H54 (cell line): ENCODE data around the gene NRP2.

Experiments used
- DNase-seq: peaks from one replicate; pipeline ENCODE4 v3.0.0; 2011; ENCODE audit warnings: low spot score, mixed read lengths; ENCODE audit not compliant: insufficient read length
- FAIRE-seq: peaks from 3 replicates; lab custom pipeline; 2011; peaks lifted over from hg19 to GRCh38; lab: Jason Lieb, UNC
- POLR2A ChIP-seq: IDR thresholded peaks from 2 replicates; pipeline ENCODE4 v1.6.1; 2011; ENCODE audit warnings: low read depth, mild to moderate bottlenecking, low read length

Gene NRP2

DNA sequence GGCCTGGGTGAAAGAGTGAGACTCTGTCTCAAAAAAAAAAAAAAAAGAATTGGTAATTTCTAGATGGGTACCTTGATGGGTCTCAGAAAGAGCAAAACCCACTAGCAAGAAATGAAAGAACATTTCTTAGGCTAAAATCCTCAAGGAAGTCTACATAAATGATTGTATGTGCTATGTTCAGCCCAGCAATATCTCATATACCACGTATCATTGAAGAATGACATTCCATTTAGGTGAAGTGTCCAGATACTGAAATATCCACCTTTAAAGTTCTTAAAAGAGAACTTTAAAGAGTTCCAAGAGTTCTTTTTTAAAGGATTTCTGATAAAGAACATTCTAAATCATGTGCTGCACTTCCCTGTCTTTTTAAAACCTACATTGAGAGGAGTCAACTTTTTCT is 19.2 kb downstream of the NRP2 start:
- FAIRE-seq (no peak), DNase-seq (no peak)
- TF ChIP-seq POLR2A = no peak

DNA sequence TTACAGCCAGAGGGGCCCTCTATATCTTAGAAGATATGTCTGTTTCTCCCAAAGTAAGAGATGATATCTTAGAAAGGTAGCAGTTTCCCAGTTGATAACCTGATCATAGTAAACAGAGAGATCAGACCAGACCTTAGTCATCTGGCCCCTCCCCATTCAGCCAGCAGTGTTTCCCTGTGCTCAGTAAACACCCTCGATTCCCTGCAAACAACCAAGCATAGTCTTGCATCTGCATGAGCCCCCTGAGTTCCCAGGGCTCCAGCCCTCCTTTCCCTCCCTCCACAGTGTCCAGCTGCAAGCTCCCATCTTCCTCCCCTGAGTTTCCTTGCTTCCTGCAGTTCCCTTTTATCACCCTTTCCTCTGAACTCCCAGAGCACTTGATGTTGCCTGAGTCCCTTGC is 20.3 kb downstream of the NRP2 start:
- no peak for DNase-seq
- TF ChIP-seq POLR2A = no peak
- FAIRE-seq = no peak

- DNase-seq (no peak), FAIRE-seq (no peak)
- no peak for TF ChIP-seq POLR2A
Measured at GRCh38 chr2:205703471-205704126, 21.3 kb downstream of the NRP2 start.

DNA sequence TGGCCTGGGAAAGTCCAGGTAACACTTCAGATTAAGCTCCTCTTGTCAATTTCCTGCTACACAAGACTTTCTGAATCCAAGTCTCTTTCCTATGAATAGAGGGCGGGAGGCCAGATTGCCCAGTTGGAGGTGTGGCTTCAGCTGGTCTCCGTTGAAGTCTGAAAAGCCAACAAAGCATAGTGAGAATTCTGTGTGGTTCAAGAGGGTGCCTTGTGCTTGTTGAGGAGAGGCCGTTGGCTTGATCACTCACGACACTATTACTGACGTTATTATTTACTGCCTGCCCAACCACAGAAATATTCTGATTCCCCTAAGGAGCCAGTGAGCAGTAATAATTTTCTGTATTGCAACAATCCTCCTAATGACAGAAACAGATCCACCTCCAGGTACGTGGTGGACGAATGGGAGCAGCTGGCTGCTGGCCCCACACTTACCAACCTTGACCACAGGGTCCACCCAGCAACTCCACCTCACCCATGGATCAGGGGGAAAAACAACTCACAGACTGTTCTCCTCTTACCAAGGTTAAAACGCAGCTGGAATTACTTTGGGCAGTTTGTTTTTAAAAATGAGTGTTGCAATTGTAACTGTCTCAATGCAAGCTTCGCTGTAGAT is 21.9 kb downstream of the NRP2 start:
- no peak for FAIRE-seq
- no peak for TF ChIP-seq POLR2A
- DNase-seq = no peak

DNA sequence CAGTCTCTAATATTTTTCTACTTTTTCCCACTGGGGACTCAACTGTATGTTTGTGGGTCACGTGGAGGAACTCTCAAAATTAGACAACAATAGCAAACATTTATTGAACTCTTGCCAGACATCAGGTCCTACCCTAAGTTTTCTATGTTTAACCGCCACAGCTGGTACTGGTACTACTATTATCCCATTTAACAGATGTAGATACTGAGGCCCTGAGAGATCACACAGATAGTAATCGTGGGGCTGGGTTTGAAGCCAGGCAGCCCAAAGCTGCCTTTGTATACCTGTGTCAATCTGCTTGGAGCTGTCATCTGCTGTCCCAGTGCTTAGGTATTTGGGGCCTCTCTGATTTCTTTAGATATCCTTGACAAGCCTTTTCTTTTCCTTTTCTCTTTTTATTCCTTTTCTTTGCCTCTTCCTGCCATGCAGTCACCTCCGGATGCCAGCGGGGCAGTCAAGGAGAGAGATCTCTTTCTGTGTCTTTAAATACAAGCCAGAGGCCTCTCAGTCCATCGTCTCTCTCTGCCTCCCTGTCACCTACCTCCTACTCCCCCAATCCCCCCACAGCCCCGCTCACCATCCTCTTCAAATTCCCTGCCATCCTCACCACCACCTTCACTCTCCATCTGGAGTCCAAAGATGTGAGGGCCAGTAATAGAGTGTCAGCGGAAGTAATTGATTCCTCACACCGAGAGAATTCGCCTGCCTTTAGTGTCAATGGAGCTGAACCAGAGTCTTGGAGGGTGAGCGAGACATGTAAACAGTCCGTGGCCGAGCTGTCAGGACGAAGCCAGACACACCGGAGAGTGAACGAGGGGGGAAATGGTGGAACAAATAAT is 23.4 kb downstream of the NRP2 start:
- FAIRE-seq (no peak), DNase-seq (no peak)
- no peak for TF ChIP-seq POLR2A

DNA sequence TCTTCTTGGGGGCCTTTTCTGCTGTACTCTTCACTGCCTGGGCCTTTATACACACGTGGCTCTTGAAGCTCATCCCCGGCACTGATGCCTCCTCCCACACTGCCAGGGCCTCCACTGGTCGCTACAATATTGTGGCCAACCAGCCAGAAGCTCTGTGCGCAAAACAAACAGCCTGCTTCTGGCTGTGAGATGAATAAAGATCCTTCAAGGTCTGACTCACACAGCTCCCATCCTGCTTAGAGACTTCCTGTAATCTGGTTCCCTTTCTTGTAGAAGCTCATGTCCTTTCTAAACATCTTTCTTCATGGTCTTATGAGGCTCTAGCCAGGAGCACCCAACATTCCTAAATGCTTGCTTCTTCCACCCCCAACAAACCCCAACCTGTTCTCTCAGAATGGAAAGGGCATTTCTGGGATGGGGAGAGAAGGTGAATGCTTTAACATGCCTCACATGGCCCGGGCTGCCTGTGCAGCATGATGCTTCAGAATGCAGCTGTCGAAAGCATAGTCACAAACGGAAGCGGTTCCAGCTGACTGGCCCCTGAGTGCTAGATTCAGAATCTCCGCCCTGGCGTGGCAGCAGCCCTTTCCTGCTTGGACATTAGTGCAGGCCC is 24.6 kb downstream of the NRP2 start:
- DNase-seq = peak; percentile 50
- no peak for TF ChIP-seq POLR2A
- peak; percentile 76 for FAIRE-seq

DNA sequence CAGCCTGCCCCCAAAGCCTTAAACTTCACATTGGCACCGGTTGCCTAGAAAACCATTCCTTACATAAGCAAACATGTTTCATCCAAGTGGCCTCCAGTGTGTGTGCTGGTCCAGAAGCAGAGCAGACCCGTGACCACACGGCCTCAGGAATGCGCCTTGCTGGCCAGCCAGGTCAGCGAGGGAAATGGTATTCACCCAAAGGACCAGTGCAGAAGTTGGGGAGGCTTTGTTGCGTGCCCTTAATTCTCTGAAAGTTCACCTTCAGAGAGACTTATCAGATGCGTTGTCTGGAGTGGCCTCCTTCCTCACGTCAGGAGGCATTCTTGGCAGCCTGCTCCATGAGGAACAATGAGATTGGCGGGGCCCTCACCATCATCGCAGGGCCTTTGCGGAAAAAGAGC is 25.9 kb downstream of the NRP2 start:
- no peak for TF ChIP-seq POLR2A
- DNase-seq = no peak
- no peak for FAIRE-seq

DNA sequence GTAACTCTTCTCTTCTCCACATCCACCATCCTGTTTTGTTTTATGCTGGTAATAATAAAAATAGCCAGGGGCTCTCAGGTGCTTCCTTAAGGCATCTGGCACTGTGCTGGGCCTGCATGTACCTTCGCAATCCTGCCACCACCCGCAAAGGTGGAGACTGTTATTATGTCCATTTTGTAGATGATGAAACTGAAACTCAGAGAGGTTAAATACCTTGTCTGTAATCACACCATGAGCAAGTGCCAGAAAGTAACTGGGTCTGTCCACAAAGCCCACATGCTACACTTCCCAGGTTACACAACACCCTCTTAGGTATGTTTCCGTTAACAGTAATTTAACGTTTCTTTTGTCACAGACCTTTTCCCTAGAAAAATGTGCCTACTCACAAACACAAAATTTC is 27.0 kb downstream of the NRP2 start:
- no peak for TF ChIP-seq POLR2A
- no peak for FAIRE-seq

GRCh38 chr2:205712508-205712907 is 30.2 kb downstream of the NRP2 start:
- FAIRE-seq (peak; percentile 52), DNase-seq (peak; percentile 29)
- no peak for TF ChIP-seq POLR2A

More for the DNA sequence above, 27.0 kb downstream of the NRP2 start:
- no peak for DNase-seq

DNA sequence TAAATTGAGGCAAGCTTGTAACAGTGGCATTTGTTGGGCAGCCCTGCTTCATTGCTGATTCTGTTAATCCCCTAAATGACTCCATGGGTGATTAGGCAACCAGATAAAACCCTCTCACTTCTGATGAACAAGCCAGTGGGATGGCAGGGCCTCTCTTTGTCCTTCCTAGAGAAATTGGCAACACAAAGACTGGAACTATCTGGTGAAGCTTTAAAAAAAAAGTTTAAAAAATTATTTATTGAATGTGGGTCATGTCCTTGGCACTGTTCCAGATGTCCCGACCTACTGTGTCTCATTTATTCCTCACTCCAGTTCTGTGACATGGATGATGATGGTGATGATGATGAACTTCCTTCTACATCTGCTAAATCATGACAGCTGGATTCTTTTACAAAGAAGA is 30.8 kb downstream of the NRP2 start:
- DNase-seq (no peak), FAIRE-seq (no peak)
- TF ChIP-seq POLR2A = no peak

DNA sequence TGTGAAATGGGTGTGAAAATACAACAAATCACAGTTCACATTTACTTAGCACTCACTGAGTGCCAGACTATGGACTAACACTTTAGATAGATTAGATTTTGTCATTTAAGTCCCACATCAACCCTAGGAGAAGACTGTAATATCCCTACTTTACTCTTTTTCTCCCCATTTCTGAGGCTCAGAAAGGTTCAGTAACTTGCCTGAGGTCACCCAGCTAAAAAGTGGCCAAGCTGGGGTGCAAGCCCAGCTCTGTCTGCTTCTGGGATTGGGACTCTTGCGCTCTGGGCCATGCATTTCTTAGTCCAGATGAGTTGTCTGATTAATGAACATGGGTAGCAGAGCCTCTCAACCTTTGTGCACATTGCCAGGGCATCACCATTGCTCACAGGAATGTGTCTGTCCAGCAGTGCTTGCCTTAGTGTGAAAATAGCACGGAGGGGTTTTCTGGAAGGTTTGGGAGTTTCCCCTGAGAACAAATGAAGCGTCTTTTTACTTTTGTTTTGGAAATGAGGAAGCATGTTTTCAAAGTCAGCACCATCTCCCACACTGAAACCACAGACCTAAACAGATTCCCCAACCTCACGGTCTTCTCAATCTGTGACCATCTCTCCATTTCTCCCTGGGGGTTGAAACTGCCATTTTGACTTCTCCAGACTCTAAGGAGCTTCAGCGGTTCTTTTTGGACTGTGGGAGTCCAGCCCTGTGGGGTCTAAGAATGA is 31.9 kb downstream of the NRP2 start:
- no peak for TF ChIP-seq POLR2A
- DNase-seq (no peak), FAIRE-seq (no peak)

- no peak for FAIRE-seq
Measured at GRCh38 chr2:205714789-205715720, 32.8 kb downstream of the NRP2 start.

More at GRCh38 chr2:205714789-205715720, 32.8 kb downstream of the NRP2 start:
- TF ChIP-seq POLR2A = no peak
- DNase-seq = no peak
